Measurements from ENCODE around the gene NR2C1.

The NR2C1 gene

DNA sequence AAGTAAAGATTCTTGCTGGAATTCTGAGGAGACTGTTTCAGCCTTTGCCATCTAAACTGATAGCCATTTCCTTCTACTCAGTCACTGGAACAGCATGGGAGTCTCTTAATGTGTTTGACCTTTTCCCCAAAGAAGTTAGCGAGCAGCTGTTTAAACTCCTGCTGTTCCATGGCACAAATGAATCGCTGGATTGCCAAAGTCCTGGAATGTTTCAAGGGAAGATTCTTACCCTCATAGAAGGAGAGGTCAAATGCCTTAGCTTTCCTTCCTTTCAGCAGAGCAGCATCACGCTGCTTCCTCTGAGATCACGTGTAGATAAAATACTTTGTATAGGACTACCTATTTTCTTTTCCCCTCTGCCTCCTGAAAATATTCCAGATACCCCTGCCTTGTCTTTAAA is 10.5 kb upstream of the NR2C1 start:
- FAIRE-seq, result peak; percentile 78

GRCh38 chr12:95083471-95083870 is 10.1 kb upstream of the NR2C1 start:
- no peak for FAIRE-seq

DNA sequence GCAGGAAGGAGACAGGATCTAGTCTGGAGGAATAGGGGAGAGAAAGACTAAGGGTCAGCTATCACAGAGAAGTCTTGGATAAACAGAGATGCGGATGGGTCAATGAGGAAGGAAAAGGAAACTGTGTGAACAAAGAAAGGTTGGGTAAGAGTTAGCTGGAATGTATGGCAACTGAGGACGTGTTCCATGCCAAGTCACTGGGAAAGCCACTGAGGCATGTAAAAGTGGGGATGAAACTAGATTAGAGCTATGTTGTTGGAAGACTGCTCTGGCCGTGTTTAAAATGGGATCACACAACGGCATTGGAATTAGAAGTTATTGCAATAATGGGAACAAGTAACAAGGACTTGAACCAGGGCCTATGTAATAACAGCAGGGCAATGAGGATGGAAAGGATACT is 3.9 kb upstream of the NR2C1 start:
- FAIRE-seq, result no peak

- no peak for FAIRE-seq
These were observed 1.3 kb upstream of the NR2C1 start for GRCh38 chr12:95074766-95075165.

DNA sequence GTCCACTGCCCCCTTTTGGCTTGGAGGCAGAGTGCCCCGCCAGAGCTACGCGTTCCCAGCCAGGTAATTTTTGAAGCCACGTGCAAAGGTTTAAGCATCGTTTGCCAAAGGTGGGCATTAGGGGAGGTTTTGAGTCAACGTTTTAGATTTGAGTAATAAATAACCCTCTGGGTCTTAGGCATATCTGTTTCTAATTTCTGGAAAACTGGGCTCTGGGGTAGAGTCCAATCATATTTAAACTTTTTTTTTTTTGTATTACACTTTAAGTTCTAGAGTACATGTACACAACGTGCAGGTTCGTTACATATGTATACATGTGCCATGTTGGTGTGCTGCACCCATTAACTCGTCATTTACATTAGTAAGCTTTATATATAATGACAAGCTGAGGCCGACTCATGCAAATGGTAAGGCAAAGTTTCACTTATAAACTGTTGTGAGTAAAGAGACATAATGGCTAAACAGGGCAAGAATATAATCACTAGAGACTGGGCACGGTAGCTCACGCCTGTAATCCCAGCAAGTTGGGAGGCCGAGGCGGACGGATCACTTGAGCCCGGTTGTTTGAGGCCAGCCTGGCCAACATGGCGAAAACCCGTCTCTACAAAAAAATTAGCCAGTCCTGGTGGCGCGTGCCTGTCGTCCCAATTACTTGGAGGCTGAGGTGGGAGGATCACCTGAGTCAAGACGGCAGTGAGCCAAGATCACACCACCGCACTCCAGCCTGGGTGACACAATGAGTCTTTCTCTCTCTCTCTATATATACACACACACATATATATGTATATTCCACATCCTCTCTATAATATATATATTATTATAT is 491 bp upstream of the NR2C1 start:
- peak; percentile 84 for FAIRE-seq

GRCh38 chr12:95070378-95070777 is 3.0 kb downstream of the NR2C1 start:
- no peak for FAIRE-seq

DNA sequence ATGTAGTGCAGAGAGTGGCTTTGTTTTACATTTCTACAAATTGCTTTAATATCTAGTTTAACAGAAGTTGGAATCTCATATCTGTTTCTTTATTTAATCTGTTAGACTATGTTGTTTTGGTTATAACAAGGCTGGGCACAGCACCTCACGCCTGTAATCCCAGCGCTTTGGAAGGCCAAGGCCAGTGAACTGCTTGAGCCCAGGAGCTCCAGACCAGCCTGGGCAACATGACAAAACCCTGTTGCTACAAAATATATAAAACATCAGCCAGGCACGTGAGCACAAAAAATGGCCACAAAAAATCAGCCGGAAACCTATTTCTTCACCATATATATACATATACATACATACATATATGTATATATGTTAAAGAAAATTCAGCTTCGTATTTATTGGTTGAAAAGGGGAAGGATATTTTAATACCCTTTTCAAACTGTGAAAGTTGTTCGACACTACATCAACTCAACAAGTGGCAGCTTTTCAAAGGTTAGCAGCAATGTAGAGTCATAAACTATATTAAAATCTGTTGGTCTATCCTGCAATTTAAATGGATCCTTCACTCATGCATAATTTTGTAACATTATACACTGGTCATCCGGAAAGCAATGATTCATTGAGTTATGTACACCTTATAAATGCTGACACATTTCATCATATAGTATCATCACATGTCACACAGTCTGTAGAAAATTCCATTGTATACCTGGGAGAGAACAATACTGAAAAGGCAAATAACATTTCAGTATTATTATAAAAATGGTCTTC is 7.1 kb downstream of the NR2C1 start:
- no peak for FAIRE-seq

DNA sequence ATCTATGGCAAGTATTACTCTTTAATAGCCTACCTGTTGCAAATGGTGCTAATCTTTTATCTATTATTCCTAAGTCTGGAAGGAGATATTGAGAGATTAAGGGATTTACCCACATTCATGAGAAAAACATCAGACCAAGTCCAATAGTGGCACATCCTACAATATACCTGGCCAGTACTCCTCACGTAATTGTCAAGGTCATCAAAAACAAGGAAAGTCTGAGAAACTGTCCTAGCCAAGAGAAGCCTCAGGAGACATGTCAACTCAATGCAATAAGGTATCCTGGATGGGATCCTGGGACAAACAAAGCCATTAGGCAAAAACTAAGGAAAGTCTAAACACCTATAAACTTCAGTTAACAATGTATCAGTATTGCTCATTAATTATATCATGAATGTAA is 12.5 kb downstream of the NR2C1 start:
- no peak for FAIRE-seq

DNA sequence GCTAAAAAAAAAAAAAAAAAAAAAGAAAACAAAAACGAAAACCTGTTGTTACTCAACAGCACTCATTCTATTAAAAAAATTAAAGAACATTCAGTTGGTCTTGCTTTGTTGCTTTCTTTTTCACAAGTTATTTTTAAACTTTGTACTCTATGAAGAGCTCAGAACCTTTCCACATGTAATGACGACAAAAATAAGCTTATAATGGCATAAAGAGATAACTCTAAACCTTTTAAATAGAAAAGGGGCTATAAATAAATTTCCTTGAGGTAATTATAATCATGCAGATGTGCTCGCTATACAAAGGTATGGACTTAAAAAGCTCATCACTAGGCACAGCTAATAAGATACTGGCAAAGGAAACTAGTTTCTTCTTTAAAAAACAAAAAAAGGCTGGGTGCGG is 13.4 kb downstream of the NR2C1 start:
- no peak for FAIRE-seq

GRCh38 chr12:95057424-95057823 is 16.0 kb downstream of the NR2C1 start:
- no peak for FAIRE-seq

DNA sequence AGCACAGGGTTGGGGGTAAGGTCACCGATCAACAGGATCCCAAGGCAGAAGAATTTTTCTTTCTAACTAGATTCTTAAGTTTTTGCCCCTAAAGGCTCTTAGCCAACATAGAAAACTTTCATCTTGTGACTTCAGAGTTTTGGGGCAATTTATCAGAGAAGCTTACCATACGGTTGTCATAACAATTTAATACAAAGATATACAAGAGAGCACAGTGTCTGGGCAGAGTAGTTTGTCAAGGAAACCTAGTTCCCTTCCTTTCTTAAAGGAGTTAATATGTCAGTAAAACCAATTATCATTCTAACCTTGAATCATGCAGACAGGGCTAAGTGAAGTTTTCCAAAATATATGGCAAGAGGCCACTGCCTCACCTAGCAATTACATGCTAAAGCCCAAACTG is 18.4 kb downstream of the NR2C1 start:
- FAIRE-seq, result no peak

GRCh38 chr12:95054206-95054605 is 19.2 kb downstream of the NR2C1 start:
- FAIRE-seq, result no peak

- FAIRE-seq, result no peak
These were observed 22.2 kb downstream of the NR2C1 start for GRCh38 chr12:95051241-95051640.

- FAIRE-seq, result no peak
These were observed 35.5 kb downstream of the NR2C1 start for GRCh38 chr12:95037906-95038305.

GRCh38 chr12:95034750-95035149 is 38.7 kb downstream of the NR2C1 start:
- FAIRE-seq, result no peak

DNA sequence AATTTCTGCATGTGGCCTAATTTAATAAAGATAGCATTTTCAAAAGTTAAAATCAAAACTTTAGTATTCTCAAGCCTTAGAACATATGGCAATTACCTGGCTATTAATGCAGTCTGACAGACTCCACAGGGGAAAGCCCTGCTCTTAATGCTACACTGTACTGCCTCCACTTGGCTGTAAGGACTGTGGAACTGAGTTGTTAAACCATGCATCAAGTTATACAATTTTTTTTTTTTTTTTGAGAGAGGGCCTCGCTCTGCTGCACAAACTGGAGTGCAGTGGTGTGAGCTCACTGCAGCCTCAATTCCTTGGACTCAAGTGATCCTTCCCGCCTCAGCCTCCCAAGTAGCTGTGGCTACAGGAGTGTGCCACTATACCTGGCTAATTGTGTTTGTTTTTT is 50.9 kb downstream of the NR2C1 start:
- no peak for FAIRE-seq

DNA sequence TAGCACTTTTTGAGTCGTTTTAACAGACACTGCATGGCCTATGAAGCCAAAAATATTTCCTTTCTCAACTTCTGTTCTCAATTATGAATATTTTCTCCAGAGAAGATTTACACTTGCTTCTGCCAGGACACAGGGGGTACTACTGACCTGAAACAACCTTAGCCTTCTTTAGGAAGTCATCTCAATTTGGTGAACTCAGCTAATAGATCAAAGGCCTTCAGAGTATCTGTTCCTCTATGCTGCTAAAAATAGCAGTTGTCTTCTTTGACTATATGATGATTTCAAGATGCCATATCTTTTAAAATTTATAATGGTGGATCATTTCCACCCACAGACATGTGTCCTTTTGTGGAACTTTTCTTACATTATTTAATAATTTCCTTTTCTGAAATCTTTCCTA is 55.9 kb downstream of the NR2C1 start:
- no peak for FAIRE-seq

GRCh38 chr12:95016120-95016519 is 57.3 kb downstream of the NR2C1 start:
- no peak for FAIRE-seq

- no peak for FAIRE-seq
These were observed 58.9 kb downstream of the NR2C1 start for GRCh38 chr12:95014554-95014953.

GRCh38 chr12:95006206-95006605 is 67.2 kb downstream of the NR2C1 start:
- FAIRE-seq, result no peak

- no peak for FAIRE-seq
These were observed 68.8 kb downstream of the NR2C1 start for GRCh38 chr12:95004610-95005009.

DNA sequence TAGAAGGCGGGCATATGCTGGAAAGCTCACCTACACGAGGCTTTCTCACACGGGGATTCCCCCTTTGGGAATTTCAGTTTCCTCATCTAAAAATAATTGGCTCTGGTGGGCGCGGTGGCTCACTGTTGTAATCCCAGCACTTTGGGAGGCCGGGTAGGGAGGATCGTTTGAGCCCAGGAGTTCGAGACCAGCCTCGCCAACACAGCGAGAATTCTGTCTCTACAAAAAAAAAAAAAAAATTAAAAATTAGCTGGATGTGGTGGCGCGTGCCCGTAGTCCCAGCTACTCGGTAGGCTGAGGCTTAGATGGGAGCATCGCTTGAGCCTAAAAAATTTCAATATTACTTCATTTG is 69.5 kb downstream of the NR2C1 start:
- FAIRE-seq, result no peak

GRCh38 chr12:95003213-95003920 is 70.1 kb downstream of the NR2C1 start, which contains the start of gene NDUFA12:
NDUFA12 (minus strand) TSS chr12:95003697; CDS start chr12:95003680, 17 bp downstream.
- FAIRE-seq, result no peak

GRCh38 chr12:95002754-95003153 is 70.7 kb downstream of the NR2C1 start:
- no peak for FAIRE-seq
